Measurements from ENCODE around the gene SUCNR1.

The SUCNR1 gene

GRCh38 chr3:151901644-151902285, 28.3 kb downstream of the SUCNR1 start:
- H3K4me3 ChIP-seq (ENCODE audit: low read depth, low read length), result no peak overlapping the region
- TF ChIP-seq CTCF (IDR thresholded peaks at IDR 0.05; ENCODE audit: low read depth, low read length, missing control alignments), result no peak
- no peak for DNase-seq (ENCODE audit: low read depth)

- DNase-seq (ENCODE audit: low read depth), result no peak
- no peak for TF ChIP-seq CTCF (IDR thresholded peaks at IDR 0.05; ENCODE audit: low read depth, low read length, missing control alignments)
- no peak overlapping the region for H3K4me3 ChIP-seq (ENCODE audit: low read depth, low read length)
Observed at GRCh38 chr3:151903501-151903991, 30.1 kb downstream of the SUCNR1 start.

GRCh38 chr3:151905647-151906046, 32.2 kb downstream of the SUCNR1 start:
- TF ChIP-seq CTCF (IDR thresholded peaks at IDR 0.05; ENCODE audit: low read depth, low read length, missing control alignments), result no peak
- no peak for DNase-seq (ENCODE audit: low read depth)

GRCh38 chr3:151906751-151907150, 33.3 kb downstream of the SUCNR1 start:
- DNase-seq (ENCODE audit: low read depth), result no peak
- TF ChIP-seq CTCF (IDR thresholded peaks at IDR 0.05; ENCODE audit: low read depth, low read length, missing control alignments), result no peak
- H3K4me3 ChIP-seq (ENCODE audit: low read depth, low read length), result no peak overlapping the region

More at GRCh38 chr3:151905647-151906046, 32.2 kb downstream of the SUCNR1 start:
- H3K4me3 ChIP-seq (ENCODE audit: low read depth, low read length), result no peak overlapping the region

GRCh38 chr3:151908399-151908798, 35.0 kb downstream of the SUCNR1 start:
- no peak for DNase-seq (ENCODE audit: low read depth)
- H3K4me3 ChIP-seq (ENCODE audit: low read depth, low read length), result no peak overlapping the region
- TF ChIP-seq CTCF (IDR thresholded peaks at IDR 0.05; ENCODE audit: low read depth, low read length, missing control alignments), result no peak

GRCh38 chr3:151909681-151910405, 36.4 kb downstream of the SUCNR1 start:
- no peak for DNase-seq (ENCODE audit: low read depth)
- H3K4me3 ChIP-seq (ENCODE audit: low read depth, low read length), result no peak overlapping the region
- no peak for TF ChIP-seq CTCF (IDR thresholded peaks at IDR 0.05; ENCODE audit: low read depth, low read length, missing control alignments)

Measured in GM12864 (cell line).